NCI-H446 (cell line): ENCODE results near the gene GABRD.

Source experiments
- DNase-seq, 2 experiments: peaks; one replicate each; lab custom pipeline; 2025; lab: John Stamatoyannopoulos, UW

GABRD gene

DNA sequence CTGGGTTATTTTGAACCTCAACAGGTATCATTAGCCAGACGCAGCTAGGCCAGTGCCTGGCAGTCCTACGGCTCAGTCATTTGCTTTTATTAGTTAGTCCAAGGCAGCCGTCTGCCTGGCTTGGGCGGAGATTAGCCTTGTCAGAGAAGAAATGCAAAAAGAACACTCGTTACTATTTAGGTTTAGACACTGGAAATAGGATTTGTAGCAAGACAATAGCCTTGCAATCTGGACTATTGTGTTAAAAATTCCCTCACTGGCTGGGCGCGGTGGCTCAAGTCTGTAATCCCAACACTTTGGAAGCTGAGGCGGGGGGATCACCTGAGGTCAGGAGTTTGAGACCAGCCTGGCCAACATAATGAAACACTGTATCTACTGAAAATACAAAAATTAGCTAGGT is 20.1 kb downstream of the GABRD start:
- DNase-seq: no peak

DNA sequence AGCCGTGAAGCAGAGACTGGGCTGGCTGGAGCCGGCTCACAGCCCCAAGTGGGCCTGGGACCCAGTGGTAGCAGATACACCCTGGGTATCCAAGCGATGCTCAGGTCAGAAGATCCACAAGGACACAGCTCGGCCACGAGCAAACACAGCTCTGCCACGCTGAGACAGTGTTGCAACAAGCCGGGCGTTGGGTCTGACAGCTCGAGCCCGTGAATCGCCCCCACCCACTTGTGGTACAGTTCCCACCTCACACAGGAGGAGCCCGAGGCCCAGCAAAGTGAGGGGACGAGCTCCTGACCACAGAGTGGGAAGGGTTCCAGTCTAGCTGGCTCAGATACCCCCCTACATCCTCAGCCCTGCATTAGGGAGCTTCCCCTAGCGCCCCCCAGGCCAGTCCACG is 22.2 kb downstream of the GABRD start:
- no peak for DNase-seq

DNA sequence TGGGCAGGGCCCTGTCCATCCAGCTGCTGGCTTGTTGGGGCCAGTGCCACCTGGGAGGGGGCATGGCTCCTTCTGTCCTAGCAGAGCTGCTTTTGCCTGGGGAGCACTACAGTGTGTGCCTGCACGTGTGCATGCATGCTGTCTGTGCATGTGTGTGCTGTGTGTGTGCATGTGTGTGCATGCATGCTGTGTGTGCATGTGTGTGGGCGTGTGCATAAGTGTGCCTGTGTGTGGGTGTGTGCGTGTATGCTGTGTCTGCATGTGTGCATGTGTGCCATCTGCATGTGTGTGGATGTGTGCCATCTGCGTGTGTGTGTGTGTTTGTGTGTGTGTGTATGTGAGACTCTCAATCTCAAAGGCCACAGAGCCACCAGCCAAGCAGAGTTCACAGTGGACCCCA is 22.7 kb downstream of the GABRD start:
- no peak for DNase-seq

DNA sequence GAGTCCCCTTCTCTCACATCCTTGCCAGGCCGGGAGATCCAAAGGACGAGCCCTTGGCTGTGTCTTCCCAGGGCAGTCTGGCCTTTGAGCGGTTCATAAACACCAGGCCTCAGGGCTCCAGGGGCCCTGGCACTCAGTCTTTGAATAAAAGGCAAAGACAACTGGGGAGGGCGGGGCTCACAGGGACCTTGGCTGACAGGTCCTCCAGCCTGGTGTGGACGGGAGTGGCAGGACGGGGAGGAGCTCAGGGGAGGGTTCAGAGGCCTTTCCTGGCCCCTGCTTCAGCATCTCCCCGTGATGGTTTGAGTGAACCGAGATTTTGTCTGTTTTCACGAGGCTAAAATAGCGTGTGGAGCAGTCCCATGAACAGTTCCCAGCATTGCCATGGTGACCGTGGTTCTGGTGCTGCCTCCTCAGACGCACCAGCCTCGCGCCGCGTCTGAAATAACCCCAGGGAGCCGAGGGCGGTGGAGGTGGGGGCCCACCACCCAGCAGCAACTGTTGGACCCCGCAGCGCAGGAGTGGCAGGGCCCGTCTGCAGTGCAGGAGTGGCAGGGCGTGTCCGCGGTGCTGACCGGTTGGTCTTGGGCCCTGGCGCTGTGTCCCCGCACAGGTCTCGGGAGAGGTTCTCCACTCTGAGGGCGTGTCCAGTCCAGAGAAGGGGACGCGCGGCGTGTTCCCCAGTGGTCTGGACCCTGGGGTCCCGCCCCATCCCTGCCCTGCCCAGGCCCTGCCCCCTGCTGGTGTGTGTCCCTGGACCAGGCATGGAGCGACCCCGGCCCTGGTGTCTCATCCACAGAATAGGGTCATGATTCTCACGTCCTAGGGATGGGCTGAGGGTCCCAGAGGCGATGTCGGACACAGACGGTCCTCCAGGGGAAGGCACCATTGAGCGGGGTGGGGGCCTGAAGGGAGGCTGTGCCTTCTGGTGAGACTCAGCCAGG is 24.0 kb downstream of the GABRD start:
- DNase-seq: no peak

DNA sequence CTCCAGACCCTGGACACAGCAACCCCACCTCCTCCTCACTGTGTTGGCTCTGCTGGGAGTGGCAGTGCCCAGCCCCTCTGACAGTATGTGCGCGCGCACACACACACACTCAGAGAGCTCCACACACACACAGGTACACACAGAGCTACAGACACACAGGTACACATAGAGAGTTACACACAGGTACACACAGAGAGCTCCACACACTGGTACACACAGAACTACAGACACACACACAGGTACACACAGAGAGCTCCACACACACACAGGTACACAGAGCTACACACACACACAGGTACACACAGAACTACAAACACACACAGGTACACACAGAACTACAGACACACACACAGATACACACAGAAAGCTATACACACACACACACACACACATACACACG is 24.7 kb downstream of the GABRD start:
- no peak for DNase-seq

DNA sequence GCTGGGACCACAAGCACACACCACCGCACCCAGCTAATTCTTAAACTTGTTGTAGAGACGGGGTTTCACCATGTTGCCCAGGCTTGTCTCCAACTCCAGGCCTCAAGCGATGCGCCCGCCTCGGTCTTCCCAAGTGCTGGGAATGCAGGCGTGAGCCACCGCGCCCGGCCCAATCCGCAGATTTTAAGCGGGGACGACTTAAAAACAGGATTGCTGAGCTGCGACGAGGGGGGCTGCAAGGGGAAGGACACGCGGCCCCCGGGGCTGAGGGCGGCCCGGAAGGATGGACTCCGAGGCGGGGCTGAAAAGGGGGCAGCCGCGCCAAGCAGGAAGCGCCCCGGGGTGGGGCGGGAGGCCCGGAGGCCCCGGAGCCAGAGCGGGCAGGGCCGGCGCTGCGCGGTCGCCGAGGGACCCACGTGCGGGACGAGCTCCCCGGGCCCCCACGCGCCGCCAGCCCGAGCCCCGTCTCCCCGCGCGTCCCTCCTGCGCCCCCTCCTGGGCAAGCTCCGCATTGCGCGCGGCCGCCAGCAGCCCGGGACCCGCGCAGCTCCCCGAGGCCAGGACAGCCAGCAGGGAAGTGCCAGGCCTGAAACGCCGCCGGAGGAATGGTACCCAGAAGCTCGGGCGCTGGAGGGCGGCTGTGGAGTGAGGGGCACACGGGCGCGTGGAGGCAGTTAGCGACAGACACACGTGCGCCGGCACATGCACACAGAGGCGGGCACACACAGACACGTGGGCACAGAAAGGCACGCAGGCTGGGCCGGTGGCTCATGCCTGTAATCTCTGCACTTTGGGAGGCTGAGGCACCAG is 25.6 kb downstream of the GABRD start:
- peak in 1 of 2 experiments; percentile 45 for DNase-seq

DNA sequence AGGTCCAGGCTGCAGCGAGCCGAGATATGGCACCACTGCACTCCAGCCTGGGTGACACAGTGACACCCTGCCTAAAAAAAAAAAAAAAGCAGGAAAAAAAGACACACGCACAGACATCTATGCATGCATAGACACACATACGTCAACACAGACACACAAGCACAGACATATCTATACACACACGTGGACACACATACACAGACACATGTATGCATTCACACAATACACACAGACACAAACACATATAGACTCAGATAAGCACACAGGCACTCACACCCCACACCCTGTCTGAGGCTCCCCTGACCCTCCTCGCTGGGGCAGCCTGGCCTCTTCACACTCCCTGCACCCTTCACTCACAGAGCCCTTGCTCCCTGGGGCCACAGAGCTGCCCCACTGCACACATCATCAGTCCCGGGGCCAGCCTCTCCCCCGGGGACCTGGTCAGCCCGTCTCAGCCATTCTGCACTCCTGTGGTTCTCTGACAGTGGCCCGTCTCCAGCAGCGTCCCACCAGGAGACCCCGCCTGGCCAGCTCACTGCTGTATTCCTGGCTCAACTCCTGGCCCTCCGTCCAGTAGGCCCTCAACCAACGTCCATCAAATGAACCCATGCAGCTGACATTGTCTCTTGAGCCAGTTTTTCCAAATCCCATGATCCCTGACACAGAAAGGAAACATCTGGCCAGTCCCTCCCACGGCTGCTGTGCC is 26.5 kb downstream of the GABRD start:
- DNase-seq: no peak

DNA sequence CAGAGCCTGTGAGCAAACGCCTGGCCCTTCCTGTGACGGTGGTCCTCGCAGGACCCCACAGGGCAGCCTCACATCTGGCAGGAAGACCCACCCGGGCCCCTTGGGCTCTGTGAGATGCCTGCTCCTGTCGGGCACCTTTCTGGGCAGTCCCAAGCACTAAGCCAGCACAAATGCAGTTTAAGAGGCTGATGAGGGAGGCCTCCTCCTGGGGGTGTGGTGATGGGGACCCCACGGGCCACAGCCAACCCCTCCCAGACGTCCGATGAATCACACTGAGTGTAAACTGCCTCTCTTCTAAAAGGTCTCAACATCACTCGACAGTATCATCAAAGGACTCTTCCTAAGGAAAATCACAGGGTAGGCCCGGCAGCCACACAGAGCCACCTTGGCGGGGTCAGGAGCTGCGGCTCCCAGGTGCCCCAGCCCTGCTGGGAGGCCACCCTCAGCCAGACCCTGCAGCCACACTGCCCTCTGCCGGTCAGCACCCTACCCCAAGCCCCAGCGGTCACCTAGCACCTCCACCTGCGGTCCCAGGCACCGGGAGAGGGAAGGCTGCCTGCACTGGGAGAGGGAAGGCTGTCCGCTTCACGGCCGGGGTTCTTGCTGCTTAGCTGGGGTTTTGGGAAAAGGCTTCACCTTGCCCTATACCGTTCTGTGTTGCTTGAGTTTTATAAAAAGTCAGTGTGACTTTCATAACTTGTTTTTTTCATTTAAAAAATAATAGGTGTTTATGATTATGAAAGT is 27.2 kb downstream of the GABRD start:
- no peak for DNase-seq

DNA sequence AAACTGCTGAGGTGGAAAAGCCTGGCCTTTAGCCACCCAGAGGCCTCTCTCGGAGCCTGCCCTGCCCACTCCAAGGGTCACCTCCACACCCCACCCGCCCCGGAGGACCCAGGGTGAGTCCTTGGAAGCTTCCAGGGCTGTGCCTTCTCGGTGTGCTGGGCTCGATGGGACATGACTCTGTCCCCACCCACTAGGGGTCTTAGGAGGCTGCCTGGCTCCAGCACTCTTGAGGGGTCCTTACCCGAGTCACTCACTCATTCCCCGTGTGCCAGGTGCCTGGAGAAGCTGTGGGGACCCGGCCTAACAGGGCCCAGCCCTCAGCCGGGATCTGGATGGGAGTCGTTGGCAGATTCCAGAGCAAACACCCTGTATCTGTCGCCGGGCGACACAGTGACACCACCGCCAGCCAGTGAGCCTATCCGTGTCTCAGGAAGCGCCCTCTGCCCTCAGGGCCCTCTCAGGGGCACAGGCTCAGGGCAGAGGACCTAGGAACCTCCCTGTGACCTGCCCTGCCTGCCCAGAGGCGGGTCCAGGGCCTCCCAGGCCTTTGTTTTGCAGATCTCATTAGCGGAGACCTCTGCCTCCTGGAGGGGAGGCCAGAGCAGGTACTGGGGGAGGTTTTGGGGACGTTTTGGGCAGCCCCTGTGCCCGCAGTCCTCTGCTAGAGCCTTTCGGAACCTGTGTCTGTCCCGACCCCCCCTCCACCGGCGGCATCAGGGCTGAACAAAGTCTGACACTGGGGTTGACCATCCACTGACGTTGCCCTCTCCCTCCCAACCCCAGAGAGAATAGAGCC is 28.0 kb downstream of the GABRD start:
- DNase-seq: no peak

DNA sequence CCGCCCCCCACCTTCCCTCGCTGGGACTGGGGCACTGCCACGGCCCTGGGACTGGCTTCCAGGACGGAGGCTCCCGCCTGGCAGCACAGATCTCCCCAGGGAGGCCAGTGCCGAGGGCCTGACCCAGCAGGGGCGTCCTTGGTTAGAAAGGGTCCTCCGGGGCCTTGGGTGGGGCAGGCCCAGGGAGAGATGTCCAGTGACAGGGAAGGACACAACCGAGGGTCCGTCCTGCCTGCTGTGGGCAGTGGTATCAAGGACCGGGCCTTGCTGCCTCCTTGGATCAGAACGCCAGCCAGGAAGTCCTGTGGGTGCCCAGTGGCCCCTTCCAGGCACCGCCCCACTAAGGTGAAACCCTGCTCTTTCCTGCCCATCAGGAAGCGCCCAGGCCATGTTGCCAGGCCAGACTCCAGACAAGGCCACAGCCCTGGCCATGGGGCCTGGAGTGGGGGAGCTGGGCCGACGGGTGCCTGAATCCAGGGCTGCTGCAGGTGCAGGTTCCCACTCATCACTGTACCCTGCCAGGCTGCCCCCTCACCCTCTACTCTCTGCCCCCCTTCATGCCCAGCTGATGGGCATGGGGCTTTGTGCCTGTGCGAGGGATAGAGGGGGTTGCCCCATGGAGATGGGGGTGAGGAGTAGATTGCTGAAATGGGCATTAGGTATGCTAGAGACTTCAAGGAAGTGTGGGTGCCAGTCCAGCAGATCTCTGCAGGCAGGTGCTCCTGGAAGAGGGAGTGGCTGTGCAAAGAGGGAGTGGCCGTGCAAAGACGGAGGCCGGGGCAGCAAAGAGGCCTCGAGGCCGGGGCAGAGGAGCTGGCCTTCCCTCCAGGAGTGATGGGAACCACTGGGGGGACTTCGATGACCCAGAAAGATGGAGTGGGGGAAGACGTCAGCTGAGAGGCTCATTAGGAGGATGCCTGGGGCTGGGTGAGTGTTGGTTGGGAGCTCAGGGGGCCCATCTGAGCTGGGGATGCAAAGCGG is 28.9 kb downstream of the GABRD start:
- no peak for DNase-seq

DNA sequence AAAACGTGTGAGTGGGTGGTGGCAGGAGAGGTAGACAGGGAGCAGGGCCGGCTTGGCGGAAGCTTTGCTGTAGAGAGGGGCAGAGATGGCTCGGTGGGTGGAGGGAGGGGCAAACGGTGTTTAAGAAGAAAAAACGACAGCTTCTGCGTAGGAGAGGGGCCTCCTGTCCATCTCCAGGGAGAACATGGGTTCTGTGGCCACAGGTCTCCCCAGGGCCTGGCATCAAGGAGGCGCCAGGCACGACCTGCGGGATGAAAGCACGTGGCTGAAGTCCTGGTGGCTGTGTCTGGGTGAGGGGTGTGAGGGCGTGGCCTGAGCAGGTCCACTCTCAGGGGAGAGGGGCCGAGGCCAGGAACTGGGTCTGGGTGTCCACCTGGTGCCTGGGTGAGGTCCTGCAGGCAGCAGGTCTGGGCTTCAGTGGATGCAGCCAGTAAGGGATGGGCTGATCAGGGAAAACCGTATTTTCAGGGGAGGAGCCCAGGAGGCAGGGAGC is 30.1 kb downstream of the GABRD start:
- DNase-seq: no peak

DNA sequence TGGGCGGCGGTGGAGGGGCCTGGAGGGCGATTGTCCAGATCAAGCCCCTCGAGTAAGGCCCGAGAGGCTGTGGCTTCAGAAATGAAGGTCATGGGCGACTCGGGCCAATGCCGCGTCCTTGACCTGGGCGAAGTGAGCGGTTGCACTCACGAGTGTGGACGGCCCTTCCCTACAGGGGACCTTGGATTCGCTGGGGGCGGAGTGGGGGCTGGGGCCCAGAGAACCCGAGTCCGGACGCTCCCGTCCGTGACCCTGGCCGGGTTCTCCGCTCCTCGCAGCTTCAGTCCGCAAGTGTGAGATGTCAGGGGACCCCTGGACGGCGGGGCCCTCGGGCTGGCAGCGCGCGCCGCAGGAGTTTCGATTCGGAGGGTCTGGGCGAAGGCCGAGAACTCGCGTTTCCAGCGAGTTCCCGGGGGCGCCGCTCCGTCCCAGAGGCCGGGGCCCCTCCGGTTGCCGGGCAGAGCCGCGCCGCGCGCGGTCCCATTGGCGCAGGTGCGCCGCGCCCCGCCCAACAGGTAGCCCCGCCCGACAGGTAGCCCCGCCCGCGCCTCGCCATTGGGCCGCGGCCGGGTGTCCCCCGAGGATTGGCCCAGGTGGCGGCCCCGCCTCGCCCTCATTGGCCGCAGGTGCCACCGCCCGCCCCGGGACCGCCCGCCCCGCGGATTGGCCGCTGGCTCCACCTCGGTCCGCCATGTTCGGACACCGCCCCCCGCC is 30.7 kb downstream of the GABRD start, which contains the start of gene PRKCZ:
Gene PRKCZ, plus strand, starts transcription at position 694 of the 714 bp plus-strand sequence. CDS start 220 bp downstream, outside the sequence.
- DNase-seq: no peak

DNA sequence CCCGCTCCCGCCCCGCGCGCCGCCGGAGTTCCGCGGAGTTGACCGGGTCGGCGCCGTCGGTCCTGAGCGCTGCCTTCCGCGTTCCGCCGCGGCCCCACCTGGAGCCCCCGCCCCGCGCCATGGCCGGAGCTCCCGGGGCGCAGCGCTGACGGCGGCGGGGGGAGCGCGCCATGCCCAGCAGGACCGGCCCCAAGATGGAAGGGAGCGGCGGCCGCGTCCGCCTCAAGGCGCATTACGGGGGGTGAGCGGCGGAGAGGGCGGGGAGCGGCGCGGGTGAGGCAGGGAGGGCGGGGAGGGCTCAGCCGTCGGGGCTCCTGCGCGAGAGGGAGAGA is 31.3 kb downstream of the GABRD start:
- DNase-seq: no peak

DNA sequence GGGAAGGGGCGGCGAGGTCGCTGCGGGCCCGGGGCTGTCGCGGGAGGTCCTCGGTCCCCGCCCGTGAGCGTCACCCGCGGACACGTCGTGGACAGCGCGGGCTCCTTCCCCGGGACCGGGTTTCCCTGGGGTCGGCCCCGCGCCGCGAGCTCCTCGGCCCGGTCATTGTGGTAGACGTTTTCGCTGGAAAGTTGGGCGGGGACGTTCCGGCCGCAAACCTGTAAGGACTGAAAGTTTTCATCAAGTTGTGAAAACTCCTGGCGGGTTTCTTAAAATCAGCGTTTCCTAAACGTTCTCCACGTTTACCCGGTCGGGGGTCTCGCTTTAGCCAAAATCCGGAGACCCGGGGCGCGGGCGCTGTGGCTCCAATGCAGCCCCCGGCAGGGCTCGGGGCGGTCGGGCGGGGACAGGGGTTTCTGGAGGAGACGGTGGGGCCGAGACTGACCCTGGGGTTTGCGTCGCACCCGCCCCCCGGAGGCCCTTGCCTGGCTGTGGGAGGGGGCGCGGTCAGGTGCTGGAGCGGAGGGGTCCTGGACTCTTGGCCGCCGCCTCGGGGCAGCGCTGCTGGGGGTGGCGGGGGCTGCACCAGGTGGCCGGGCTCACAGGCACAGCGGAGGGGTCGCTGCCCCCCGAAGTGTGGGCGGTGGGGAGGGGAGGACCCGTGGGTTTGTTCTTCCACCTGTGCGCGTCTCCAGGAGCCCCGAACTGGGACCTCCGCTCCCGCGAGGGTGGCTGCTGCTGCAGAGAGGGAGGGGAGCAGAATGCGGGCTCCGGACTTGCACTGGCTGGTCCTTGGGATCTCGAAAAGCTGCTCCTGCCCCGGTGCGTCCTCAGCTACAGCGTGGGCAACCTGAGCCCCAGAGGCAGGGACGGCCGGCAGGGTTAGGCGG is 31.9 kb downstream of the GABRD start:
- no peak for DNase-seq

DNA sequence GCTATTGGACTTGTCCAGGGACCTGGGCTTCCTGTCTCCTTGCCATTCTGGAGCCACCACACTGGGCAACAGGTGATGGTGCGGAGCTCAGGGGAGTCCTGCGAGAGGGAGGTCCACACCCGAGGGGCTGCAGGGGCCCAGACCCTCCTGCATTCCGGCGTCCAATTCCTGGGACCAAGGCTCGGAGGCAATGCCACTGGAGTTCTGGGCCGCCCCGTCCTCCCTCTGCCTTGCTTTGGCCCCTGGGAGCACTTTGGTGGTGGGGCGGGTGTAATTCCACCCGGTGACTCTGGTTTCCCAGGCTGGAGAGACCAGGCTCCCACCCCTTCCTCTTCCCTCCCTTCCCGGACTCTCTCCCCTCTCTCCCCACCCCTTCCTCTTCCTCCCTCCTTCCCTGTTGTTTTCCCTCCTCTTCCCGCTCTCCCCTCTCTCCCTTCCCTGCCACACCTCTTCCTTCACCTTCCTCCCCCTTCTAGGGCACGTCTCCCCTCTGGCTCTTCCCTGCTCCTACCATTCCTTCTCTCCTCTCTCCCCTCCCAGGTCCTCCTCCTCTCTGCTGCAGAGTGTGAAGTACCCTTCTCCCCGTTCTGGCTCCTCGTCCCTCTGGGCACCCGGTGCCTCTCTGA is 33.0 kb downstream of the GABRD start:
- DNase-seq: no peak

DNA sequence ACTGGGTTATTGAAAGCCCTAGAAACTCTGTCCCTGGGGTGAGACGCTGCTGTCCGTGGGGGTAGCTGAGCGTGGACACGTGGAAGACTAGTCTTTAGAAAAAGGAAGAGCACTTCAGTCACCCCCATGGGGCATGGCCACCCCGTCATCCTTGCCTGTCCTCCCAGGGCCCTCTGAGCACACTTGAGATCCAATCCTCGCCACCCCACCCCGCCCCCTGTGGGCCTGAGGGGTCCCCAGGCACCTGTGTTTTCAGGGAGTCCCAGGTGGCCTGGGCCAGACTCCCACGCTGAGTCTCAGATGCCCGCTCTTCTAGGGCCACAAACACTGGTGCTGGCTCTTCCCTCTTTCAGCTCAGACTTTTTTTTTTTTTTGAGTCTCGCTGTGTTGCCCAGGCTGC is 33.6 kb downstream of the GABRD start:
- DNase-seq: no peak

DNA sequence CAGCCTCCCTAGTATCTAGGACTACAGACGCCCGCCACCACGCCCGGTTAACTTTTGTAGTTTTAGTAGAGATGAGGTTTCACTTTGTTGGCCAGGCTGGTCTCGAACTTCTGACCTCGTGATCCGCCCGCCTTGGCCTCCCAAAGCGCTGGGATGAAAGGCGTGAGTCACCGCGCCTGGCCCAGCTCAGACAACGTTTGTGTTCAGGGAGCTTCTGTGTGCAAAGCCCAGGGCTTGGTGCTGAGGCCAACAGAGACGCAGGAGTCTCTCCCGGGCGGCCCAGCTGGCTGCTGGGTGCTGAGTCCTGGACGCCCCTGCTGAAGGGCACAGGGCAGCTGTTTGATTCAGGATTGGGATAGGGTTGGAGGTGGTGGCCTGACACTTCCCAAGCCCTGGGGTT is 34.1 kb downstream of the GABRD start:
- no peak for DNase-seq
